ENCODE measurements around the gene PCDH15.

PCDH15 gene

GRCh38 chr10:54800741-54801421, at the start of gene PCDH15:
TSS of gene PCDH15 (minus strand) at chr10:54801231. CDS start at chr10:54664262, 136,969 bp downstream.
- no peak for DNase-seq

DNA sequence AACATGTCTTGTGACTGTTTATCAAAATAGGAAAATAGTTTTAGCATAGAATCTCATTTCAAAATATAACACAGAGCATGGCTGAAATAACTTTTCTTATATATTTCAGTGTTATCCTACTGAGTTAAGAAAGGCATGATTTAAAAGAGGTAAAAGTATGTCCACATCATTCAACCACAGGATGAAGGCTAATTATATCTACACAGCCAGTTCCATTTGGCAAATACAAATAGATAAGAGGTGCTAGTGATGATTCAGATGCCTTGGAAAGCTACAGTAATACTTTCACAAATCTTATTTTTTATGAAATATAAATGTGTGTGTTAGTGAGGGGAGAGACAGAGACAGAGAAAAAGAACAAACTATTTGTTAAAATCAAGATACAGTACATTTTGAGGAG, 42.9 kb upstream of the PCDH15 start:
- no peak for DNase-seq

DNA sequence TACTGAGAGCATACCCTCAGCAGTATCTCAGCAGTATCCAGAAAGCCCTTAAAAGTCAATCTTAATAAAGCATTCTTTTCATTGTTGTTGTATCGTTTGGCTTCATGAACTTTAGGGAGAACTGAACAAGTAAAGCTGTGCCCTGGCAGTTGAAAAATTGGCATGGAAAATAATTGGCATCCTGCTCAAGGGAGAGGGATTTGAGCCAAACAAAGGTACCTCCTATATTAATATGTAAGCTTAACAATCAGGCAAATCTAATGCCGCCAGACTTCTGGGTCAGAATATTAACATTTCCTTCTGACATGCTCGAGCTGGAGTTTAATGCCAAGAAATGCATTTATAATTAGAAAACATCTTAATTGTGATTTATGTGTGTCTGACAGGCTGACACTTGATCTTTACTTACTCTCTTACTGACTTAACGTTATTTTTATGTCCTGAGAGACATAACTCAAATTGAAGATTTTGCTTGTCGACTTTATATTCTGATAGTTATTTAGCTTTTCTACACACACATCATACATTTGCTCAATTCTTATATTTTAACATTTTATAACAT, 42.1 kb upstream of the PCDH15 start:
- no peak for DNase-seq

DNA sequence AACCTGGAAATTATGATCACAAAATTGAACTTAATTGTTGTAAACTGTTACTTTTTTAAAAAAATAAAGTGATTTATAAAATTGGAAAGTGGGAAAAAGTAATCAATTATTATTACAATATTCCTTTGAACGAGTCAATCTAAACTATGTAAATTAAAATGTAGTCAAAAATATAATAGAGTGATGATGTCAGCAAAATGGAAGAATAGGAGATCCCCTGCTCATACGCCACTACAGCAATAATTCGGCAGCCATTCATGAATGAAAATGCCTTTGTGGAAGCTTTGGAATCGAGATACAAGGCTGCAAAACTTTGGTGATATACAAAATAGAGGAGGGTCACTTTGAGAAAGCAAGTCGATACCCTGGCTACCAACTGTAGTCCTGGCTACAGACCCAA, 36.4 kb upstream of the PCDH15 start:
- DNase-seq, result no peak

GRCh38 chr10:54833029-54833428, 32.0 kb upstream of the PCDH15 start:
- DNase-seq, result no peak

- no peak for DNase-seq
Observed at GRCh38 chr10:54826994-54827560, 26.0 kb upstream of the PCDH15 start.

DNA sequence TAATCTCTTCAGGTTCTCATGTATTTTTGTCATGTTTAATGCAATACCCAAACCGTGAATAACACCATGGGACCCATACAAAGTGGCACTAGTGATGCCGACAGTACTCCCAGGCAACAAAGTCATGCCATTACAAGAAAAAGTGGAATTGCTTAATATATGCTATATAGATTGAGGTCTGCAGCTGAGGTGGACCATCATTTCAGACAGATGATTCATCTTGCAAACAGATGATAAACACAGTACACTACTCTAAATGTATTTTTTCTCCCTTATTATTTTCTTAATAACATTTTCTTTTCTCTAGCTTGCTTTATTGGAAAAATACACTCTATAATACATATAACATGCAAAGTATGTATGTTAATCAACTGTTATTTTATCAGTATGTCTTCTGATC, 14.6 kb upstream of the PCDH15 start:
- DNase-seq, result no peak

- no peak for DNase-seq
Observed at GRCh38 chr10:54808186-54808935, 7.3 kb upstream of the PCDH15 start.

DNA sequence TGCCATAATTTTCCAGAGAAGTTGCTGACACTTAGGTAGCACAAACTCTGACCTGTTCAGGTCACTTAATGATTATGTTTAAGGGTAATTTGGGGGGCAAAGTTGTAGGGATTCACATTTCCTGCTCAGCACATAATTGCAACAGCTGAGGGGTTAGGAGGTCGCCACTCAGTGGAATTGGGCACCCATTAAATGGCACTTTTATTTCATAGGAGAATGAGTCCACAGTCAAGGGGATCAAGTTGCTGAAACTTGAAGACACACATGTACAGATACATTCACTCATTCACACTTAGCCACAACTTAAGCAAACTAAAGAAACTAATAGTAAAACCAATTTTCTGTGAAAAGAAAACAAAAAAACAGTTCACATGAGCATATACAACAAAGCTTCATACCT, 1.5 kb downstream of the PCDH15 start:
- no peak for DNase-seq

DNA sequence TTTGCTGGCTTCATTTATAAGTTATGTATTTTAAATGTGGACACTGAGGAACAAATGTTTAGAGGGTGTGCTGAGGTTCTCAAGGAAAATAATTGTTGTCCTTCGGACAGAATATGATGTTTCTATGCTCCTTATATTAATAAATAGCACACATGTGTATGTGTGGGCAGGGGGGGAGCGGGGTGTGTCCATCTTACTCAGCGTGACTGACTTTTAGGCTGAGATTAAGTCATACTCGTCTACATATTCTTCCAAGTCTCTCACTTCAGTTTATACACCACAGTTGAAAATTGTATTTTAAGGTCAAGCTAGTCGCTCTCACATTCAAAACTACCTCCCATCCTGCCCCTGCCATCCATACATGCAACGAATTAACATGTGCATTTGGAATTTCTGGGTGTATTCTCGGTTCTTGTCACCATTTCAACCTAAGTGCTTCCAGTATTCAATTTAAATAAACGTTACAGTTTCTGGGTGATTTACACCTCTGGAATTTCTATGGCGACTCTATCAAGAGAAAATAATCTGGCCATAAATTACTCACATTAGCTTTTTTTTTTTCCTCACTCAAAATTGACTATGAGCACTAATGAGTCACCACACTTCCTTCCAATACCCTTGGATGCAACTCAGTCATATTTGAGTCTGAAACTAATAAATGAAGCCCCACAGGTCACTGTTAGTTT, 3.3 kb downstream of the PCDH15 start:
- no peak for DNase-seq

GRCh38 chr10:54796881-54797280, 4.2 kb downstream of the PCDH15 start:
- DNase-seq, result no peak

DNA sequence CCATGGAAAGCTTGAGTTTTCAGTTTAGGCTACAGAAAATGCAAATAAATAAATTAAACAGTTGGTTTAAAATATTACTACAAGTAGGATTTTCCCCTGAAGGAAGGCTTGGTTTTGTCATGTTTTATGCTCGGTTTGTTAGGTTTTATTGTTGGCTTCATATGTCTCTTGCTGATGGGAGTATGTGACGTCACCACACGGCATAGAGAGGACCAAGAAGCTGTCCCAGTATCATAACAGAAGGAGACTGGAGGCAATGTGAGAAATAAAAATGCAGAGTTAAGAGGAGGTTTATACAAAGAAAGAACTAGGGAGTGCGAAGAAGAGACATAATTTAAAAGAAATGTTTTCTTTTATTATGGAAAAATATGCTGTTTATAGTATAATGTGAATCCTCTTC, 24.4 kb downstream of the PCDH15 start:
- DNase-seq, result no peak

DNA sequence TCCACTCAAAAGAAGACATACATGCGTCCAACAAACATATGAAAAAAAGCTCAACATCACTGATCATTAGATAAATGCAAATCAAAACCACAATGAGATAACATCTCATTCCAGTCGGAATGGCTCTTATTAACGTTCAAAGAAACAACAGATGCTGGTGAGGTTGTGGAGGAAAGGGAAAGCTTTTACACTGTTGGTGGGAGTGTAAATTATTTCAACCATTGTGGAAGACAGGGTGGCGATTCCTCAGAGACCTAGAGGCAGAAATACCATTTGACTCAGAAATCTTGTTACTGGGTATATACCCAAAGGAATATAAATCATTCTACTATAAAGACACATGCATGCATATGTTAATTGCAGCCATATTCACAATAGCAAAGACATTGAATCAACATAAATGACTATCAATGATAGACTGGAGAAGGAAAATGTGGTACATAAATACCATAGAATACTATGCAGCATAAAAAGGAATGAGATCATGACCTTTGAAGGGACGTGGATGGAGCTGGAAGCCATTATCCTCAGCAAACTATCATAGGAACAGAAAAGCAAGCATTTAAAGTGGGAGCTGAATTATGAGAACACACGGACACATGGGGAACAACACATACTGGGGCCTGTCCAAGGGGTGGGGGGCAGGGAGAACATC, 28.4 kb downstream of the PCDH15 start:
- no peak for DNase-seq

- no peak for DNase-seq
Observed at GRCh38 chr10:54769051-54769450, 32.0 kb downstream of the PCDH15 start.

GRCh38 chr10:54758791-54759190, 42.2 kb downstream of the PCDH15 start:
- DNase-seq, result no peak

DNA sequence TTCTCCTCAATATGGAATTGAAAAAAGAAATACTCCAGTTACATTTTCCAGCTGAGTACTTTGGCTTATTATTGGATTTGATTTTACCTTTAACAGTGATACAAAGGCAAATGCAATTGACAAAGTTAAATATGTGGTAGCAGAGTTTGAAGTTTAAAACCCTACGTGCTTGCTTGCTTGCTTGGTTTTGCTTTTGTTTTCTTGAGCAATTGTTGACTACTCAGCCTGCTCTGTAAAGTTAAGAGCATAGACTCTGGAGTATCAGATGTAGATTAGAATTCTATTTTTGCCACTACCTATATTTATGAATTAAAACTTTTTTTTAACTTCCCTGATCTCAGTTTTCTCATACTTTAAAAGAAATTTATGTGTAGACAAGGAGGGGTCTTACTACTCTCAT, 51.4 kb downstream of the PCDH15 start:
- DNase-seq, result no peak

DNA sequence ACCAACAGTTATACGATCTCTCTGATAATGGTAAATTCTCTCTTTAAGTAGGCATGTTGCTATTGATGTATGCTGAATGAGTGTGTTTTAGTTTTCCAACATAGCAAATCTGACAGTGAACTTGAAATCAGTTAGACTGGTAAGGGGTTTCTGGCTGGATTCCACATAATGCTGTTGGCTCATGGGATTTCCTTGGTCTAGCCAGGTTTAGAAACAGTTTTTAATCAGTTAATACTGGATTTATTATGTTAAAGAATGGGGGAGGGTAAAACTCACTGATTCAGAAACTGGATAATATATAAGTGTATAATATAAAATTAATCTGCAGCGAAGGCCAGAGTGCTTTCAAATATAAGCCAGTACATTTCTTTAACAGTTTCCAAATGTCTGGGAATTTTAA, 55.6 kb downstream of the PCDH15 start:
- no peak for DNase-seq

- DNase-seq, result no peak
Observed at GRCh38 chr10:54742416-54742815, 58.6 kb downstream of the PCDH15 start.

DNA sequence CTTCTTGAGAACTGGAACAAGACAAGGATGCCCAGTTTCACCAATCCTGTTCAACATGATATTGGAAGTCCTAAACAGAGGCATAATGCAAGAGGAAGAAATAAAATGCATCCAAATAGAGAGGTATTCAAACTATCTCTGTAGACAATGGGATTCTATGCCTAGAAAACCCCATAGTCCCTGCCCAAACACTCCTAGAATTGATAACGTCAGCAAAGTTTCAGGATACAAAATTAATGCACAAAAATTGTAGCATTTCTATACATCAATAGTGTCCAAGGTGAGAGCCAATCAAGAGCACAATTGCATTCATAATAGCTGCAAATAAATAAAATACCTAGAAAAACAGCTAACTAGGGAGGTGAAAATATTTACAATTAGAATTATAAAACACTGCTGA, 72.5 kb downstream of the PCDH15 start:
- DNase-seq, result no peak

GRCh38 chr10:54722075-54722474, 79.0 kb downstream of the PCDH15 start:
- DNase-seq, result no peak

GRCh38 chr10:54710918-54711317, 90.1 kb downstream of the PCDH15 start:
- DNase-seq, result no peak

DNA sequence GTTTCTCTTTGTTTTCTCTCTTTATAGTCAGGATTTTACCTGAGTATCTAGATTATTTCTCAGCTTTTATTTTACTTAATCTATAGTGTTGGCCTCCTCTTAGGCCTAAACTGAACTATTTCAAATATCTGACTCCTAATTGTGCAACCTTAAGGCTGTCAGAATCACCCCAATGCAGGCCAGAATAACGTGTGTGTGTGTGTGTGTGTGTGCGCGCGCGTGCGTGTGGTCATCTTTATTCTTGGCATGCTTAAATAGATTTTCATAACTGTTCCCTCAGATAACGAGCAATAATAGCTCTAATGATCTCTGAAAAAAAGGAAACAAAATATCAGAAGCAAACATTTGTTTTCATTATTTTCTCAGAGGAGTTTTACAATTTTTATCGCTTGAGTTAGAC, 92.4 kb downstream of the PCDH15 start:
- no peak for DNase-seq

GRCh38 chr10:54708021-54708420, 93.0 kb downstream of the PCDH15 start:
- no peak for DNase-seq
